Activated CD4-positive, alpha-beta T cell treated with anti-CD3 and anti-CD28 coated beads, Interleukin-2, Interleukin-6, amounts not matched to agents 100 ng/mL and 50 ng/mL, durations not matched to agents 16 hours and 8 hours (primary cell): ENCODE results near the gene RFPL4AL1.
A peak's percentile ranks its signal among the peaks of the same experiment; 100 is the strongest.
"Not testable (repeated sequence)": the region's sequence is repeated elsewhere in the genome, so short reads cannot be mapped to it uniquely, and the experiment has no call there.

ENCODE experiments used
- DNase-seq: peaks from one replicate; pipeline ENCODE4 v3.0.0-alpha.2; 2020

RFPL4AL1 gene

DNA sequence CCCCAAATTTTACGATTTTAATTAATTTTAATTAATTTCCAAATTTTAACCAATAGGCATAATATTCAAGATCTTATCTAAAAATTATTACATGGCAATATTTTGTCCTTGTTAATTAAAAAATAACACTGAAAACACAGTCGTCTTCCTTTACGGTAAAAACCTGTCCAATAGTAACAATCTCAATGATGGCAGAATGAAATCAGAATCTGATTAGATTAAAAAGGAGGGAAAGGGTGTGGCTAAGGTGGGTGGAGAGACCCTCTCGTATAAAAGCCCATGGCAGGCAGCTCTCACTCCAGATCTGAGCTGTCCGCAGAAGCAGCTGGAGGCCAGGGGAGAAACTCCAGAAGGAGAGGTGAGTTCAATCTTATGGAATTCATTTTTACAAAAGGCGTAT is at the start of gene RFPL4AL1:
RFPL4AL1 (plus strand) TSS at position 301 of the 400 bp plus-strand sequence. CDS start 2,687 bp downstream, outside the sequence.
- DNase-seq, result not testable (repeated sequence)

DNA sequence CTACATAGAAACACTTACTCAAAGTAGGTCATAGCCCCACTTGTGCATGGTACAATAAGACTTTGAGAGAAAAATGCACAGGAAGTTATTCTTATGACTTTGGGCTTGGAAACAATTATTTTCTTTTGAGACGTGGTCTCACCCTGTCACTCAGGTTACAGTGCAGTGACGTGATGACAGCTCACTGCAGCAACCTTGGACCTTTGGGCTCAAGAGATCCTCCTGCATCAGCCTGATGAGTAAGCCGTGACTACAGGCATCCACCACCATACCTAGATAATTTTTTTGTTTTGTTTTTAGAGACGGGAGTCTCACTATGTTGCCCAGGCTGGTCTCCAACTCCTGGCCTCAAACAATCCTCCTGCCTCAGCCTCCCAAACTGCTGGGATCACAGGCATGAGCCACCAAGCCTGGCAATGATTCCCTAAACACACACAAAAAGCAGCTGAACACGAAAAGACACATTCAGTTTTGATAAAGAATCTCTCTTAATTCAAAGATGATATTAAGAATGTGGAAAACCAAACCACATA is 48.6 kb upstream of the RFPL4AL1 start:
- no peak for DNase-seq

DNA sequence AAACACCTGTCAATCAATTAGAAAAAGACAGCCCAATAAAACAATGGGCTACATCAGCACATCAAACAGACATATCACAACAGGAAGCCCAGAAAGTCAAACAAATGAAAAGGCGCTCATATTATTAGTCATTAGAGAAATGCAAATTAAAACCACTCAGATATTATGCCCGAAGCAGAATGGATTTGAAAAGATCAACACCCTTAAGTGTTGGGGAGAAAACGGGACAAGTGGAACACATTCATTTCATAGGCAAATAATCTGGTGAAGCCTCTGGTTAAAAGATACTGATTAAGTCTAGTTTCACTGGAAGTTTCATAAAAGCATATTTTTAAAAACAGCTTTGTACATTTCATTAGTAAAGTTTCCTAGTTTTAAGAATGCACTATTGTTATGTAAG is 48.1 kb upstream of the RFPL4AL1 start:
- no peak for DNase-seq

DNA sequence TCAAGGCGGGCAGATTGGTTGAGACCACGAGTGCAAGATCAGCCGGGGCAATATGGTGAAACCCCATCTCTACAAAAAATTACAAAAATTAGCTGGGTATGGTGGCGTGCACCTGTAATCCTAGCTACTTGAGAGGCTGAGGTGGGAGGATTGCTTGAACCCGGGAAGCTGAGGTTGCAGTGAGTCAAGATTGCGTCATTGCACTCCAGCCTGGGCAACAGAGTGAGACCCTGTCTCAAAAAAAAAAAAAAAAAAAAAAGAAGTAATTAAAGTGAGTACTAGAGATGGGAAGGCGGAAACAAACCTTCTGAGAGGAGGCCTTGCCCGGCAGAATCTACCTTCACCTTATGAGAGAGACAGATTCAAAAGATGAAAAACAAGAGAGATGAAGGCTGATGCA is 45.4 kb upstream of the RFPL4AL1 start:
- no peak for DNase-seq

DNA sequence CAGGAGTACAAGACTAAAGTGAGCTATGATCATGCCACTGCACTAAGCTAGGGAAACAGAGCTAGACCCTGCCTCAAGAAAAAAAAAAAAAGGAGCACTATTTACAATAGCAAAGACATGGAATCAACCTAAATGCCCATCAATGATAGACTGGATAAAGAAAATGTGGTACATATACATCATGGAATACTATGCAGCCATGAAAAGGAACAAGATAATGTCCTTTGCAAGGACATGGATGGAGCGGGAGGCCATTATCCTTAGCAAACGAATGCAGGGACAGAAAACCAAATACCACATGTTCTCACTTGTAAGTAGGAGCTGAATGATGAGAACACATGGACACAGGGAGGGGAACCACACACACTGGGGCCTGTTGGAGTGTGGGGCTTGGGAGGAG is 38.5 kb upstream of the RFPL4AL1 start:
- not testable (repeated sequence) for DNase-seq

DNA sequence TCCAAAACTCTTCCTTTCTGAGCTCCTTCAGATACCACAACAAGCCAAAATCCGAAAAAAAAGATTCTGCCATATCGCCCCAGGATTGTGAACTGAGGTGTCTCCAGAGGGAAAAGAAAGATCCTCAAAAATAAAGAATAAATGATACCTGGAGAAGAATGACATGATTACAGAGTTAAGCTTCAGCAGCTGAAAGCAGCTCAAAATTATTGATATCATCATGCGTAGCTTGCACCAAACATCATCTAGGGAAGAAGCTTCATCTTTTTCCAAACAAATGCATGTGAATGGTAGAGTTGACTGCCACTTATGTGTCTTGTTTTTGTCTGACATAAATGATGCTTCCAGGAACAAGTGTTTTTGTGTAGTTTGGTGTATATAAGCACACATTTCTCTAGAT is 30.6 kb upstream of the RFPL4AL1 start, which contains the start of gene NLRP9:
NLRP9 (minus strand) TSS at position 101 of the 400 bp plus-strand sequence; CDS start at position 73, 28 bp downstream.
- no peak for DNase-seq

DNA sequence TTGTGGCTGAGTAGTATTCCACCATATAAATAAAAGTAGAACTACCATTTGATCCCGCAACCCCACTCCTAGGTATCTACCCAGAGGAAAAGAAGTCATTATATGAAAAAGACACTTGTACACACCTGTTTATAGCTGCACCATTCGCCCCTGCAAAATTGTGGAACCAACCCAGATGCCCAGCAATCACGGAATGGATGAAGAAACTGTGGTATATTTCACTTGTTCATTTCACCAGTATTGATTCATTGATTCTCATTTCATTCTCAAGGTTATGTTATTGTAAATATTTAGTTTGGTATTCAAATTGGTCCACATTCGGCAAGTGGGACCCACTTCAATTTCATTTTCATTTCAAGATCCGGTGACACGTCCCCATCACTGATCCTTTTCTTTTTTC is 18.2 kb upstream of the RFPL4AL1 start:
- DNase-seq, result no peak

DNA sequence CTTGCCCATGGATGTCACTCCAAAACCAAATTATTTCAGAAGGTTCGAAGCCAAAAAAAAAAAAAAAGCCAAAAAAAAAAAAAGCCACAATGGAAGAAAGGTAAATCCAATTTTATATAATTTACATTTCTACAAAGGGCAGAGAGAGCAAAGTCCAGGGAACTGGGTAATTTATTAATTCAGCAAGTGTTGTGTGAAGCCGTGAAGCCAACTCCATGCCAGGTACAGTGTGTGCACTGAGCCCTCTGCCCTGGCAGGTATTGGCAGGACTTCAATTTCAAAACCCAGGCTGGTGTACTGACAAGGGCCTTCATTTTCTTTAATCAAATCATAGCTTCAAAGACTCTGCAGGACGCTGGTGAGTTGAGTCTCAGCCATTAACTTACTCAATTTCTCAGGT is 15.5 kb upstream of the RFPL4AL1 start:
- DNase-seq, result no peak

DNA sequence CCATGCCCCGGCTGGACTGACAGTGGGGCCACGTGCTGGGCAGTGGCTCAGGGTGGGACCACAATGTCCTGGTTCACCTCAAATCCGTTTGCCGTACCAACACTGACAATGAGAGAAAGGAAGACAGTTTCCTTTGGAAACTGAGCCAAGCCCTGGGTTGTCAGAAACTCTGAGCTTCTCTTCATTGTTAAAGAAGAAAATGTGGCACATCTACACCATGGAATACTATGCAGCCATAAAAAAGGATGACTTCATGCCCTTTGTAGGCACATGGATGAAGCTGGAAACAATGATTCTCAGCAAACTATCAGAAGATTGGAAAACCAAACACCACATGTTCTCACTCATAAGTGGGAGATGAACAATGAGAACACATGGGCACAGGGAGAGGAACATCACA is 12.1 kb upstream of the RFPL4AL1 start:
- not testable (repeated sequence) for DNase-seq

DNA sequence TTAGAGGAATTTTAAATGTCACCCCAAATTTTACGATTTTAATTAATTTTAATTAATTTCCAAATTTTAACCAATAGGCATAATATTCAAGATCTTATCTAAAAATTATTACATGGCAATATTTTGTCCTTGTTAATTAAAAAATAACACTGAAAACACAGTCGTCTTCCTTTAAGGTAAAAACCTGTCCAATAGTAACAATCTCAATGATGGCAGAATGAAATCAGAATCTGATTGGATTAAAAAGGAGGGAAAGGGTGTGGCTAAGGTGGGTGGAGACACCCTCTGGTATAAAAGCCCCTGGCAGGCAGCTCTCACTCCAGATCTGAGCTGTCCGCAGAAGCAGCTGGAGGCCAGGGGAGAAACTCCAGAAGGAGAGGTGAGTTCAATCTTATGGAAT is 10.1 kb upstream of the RFPL4AL1 start, which contains the start of gene RFPL4A:
RFPL4A (plus strand) TSS at position 301 of the 400 bp plus-strand sequence. CDS start 2,704 bp downstream, outside the sequence.
- DNase-seq, result not testable (repeated sequence)

DNA sequence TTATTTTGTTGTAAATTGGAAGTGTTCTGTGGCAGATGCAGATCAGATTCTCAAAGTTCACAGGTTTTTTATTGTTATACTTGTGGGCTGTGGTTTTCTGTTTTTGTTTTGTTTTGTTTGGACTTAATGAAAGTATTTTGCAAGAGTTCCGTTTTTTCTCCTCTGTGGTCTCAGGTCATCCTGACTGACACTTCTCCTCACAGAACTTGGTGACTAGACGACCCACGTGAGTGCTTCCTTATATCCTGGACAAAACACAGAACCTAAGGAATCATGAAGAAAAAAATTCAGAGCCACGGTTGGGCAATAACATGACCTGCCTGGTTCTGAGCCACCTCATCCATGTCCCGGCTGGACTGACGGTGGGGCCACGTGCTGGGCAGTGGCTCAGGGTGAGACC is 2.5 kb upstream of the RFPL4AL1 start:
- no peak for DNase-seq

DNA sequence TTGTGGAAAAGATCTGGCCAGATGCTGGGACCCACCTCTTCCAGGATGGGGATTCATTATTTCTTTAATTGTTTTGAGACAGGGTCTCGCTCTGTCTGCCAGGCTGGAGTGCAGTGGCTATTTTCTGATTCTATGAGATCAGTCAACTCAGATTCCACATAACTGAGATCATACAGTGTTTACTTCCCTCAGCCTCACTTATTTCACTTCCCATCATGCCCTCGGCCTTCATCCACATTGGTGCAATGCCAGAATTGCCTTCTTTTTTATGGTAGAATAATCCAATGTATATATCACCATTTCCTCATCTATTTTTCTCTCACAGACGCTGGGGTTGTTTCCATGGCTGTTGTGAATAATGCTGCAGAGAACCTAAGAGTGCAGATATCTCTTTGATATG is 714 bp downstream of the RFPL4AL1 start:
- not testable (repeated sequence) for DNase-seq

DNA sequence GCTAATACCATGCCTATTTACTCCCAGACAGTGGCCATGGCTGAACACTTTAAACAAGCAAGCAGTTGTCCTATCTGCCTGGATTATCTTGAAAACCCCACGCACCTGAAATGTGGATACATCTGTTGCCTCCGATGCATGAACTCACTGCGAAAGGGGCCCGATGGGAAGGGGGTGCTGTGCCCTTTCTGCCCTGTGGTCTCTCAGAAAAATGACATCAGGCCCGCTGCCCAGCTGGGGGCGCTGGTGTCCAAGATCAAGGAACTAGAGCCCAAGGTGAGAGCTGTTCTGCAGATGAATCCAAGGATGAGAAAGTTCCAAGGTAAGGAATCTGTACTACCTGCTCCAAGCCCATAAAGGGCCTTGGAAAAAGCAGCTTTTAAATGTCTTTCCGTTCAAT is 8.6 kb downstream of the RFPL4AL1 start:
- no peak for DNase-seq

DNA sequence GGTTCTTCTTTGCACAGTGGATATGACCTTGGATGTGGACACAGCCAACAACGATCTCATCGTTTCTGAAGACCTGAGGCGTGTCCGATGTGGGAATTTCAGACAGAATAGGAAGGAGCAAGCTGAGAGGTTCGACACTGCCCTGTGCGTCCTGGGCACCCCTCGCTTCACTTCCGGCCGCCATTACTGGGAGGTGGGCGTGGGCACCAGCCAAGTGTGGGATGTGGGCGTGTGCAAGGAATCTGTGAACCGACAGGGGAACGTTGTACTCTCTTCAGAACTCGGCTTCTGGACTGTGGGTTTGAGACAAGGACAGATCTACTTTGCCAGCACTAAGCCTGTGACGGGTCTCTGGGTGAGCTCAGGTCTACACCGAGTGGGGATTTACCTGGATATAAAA is 9.4 kb downstream of the RFPL4AL1 start:
- DNase-seq, result no peak

DNA sequence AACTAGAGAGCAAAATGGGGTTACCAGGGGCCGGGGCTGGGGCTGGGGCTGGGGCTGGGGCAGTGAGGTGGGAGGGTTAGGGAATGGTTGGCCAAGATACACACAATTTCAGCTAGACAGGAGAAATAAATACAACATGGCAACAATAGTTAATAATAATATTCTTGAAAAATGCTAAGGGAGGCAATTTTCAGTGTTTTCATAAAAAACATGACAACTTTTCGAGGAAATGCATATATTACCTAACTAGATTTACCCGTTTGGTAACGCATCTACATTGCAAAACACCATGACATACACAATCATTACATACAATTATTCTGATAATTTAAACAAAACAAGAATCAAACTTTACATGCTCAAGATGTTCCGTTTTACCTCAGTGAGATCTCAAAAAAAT is 12.2 kb downstream of the RFPL4AL1 start:
- no peak for DNase-seq

DNA sequence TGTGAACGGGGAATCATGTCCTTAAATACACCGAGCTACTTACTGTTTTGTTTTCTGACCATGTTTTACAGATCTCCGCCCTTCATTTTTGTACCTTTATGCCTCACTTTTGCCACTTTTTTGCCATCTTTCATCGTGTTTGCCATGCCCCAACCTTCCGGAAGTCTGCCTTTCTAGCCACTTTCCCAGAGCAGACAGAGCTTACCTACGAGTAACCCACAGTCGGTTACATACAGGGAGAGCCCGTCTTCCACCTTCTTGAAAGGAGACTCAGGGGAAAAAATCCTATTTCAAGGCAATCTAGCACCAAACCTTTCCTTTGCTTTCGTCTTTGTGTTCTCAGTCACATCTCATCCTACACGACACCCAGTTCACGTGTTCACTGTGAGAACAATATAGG is 26.1 kb downstream of the RFPL4AL1 start:
- no peak for DNase-seq

DNA sequence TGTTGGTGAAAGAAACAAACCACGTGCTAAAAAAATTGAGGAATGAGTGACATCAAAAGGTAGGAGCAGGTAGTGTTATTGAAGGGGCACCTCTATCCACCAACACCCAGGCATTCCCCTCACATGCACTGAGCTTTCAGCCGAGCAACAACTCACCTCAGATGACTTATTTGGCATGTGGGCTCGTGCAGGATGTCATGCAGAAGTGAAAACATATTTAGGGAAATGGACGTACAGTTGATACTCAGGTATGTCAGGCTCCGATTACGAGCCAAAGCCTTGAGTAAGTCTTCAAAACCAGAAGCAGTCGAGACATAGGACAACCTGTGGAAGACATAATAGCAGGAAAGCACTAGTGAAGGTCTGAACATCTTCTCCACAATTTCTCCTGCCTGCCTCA is 32.5 kb downstream of the RFPL4AL1 start:
- no peak for DNase-seq

DNA sequence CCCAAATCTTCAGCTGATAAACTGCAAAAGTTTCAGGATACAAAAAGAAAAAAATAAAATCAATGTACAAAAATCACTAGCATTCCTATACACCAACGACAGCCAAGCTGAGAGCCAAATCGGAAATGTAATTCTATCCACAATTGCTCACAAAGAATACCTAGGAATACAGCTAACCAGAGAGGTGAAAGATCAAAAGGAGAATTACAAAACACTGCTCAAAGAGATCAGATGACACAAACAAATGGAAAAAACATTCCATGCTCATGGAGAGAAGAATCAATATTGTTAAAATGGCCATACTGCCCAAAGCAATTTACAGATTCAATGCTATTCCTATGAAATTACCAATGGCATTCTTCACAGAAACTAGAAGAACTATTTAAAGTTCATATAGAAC is 33.4 kb downstream of the RFPL4AL1 start:
- no peak for DNase-seq

DNA sequence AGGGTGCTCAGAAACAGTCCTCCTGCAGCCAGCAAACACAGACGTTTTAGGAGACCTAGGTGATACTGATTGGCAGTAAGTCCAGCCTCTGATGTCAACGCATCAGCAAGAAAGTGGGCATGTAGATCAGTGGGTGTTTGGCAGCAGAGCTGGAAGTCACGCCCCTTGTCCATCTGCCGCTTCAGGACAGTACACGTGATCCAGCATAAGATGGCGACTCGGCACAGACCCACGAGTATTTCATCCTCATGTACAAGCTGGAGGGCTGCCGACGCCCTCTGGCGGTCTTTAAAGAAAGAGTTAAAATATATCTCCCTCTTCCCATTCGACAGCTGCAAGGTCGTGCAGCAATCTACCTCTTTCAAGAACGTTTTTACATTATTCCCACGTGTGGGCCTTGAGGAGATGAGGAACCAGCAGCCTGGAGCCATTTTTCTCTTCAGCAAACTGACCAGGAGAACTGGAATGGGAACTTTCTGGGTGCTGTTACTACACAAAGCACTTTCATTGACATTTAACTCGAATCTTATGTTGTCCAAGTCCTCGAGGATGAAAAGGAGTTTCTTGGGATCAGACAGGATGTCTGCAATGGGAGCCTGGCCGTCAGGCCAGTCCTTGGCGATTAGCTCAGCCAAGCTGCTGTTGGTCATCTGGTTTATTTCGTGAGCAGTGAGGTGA is 40.6 kb downstream of the RFPL4AL1 start:
- DNase-seq, result peak; percentile 51

DNA sequence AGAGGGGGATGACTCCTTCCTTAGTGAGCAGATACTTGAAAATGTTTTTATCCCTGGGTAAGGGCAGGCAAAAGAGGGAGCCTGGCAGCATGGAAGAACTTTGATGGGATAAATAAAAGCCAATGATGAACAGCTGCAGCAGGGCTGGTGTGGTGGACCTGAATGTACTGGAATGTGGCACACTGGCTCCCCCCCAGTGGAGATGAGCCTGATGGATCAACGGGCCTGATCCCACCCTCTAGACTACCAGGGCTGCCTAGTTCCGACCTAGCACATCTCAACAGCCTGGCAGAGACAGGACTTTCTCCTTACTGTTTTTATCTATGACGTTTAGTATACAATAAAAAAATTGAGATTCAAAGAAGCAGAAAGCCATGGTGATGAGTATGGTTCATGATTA is 42.4 kb downstream of the RFPL4AL1 start:
- no peak for DNase-seq

DNA sequence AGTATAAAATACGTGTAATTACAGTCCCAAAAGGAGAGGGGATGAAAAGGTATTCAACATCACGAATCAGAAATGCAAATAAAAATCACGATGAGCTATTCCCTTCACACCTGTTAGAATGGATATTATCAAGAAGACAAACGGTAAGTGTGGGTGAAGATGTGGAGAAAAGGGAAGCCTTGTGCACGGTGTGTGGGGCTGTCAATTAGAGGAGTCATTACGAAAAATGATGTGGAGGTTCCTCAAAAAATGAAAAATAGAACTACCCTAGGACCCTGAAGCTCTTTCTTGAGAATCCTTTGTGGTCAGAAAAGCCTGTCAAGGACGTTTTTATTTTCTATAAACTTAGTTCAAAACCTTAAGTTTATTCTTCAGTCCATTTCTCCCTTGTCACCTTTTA is 43.5 kb downstream of the RFPL4AL1 start:
- no peak for DNase-seq

DNA sequence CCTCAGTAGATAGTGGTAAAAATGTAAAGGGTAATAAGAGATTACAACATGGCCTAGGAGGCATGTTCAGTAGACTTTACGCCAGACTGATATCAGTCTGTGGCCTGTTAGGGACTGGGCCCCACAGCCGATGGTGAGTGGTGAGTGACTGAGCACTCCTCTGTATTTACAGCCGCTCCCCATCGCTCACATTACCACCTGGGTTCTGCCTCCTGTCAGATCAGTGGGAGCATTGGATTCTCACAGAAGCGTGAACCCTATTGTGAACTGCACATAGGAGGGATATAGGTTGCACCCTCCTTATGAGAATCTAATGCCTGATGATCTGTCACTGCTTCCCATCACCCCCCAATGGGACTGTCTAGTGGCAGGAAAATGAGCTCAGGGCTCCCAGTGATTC is 45.0 kb downstream of the RFPL4AL1 start:
- no peak for DNase-seq

DNA sequence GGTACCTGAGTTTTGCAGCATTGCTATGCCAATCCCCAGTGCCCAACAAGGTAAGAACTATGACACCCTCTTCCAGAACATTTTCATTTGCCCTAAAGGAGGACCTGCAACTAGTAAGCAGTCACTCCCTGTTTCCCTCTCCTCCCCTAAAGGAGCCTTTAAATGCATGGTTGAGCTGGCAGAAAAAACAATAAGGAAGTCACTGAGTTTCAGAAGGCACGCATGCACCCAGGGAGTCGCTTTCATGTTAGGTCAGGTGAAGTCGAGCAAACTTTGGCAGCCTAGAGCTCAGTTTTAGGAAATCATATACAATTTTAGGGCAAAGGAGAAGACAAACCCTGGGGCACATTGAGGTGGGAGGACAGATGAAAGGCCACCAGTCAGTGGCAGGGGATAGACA is 51.1 kb downstream of the RFPL4AL1 start:
- no peak for DNase-seq
